Femur (tissue), 1 donor: ENCODE measurements around the gene SVOP.
"Not testable (repeated sequence)": the region's sequence is repeated elsewhere in the genome, so short reads cannot be mapped to it uniquely, and the experiment has no call there.

Experiments used
- DNase-seq: peaks from one replicate; pipeline ENCODE4 v3.0.0-alpha.2; 2017

Gene SVOP

GRCh38 chr12:108879615-108880254 lies 141.1 kb downstream of the SVOP start, which contains the start of gene DAO:
DAO (plus strand) TSS chr12:108880092; CDS start chr12:108885007, 4,915 bp downstream.
- DNase-seq = no peak

GRCh38 chr12:108876550-108876949 lies 144.3 kb downstream of the SVOP start:
- DNase-seq = no peak

GRCh38 chr12:108875682-108876361 lies 145.0 kb downstream of the SVOP start:
- DNase-seq = no peak

- no peak for DNase-seq
Observed at GRCh38 chr12:108875280-108875679, 145.6 kb downstream of the SVOP start.

- DNase-seq = no peak
Observed at GRCh38 chr12:108868781-108869180, 152.1 kb downstream of the SVOP start.

GRCh38 chr12:108866083-108866482 lies 154.8 kb downstream of the SVOP start:
- DNase-seq = not testable (repeated sequence)

- DNase-seq = no peak
Observed at GRCh38 chr12:108865169-108865568, 155.7 kb downstream of the SVOP start.

GRCh38 chr12:108862588-108862959 lies 158.3 kb downstream of the SVOP start:
- DNase-seq = no peak

- peak; percentile 53 for DNase-seq
Observed at GRCh38 chr12:108861878-108862587, 158.8 kb downstream of the SVOP start.

- DNase-seq = no peak
Observed at GRCh38 chr12:108860443-108860842, 160.4 kb downstream of the SVOP start.

GRCh38 chr12:108859923-108860291 lies 161.0 kb downstream of the SVOP start:
- no peak for DNase-seq

- not testable (repeated sequence) for DNase-seq
Observed at GRCh38 chr12:108859141-108859922, 161.5 kb downstream of the SVOP start.

- peak; percentile 53 for DNase-seq
Observed at GRCh38 chr12:108858311-108859074, 162.4 kb downstream of the SVOP start.
